Naive thymus-derived CD4-positive, alpha-beta T cell (primary cell): ENCODE data around the gene BCL11B. TPM values are rescaled to one million over a fixed set of nuclear protein-coding genes. Genes with fewer than 3 reads are reported as not detected.
A peak's percentile ranks its signal among the peaks of the same experiment; 100 is the strongest.

Source experiments
- ATAC-seq: fragments of 150-1000 bp; cut with Tn5 transposase; 2 replicates; pipeline ENCODE4 v1.10.0; 2021; ENCODE audit warnings: mild to moderate bottlenecking, moderate library complexity
- CTCF ChIA-PET: fragments of 350-600 bp; sonication (Branson Sonifier 250); formaldehyde crosslinking; loops from one replicate; lab custom pipeline; 2021; ENCODE audit warnings: antibody characterized with exemption; lab: Charles Lee
- POLR2A ChIA-PET: fragments of 350-600 bp; sonication (Branson Sonifier 250); formaldehyde crosslinking; loops from one replicate; lab custom pipeline; 2021; ENCODE audit warnings: antibody characterized with exemption, inconsistent platforms; lab: Charles Lee
- DNase-seq, 9 donors: peaks; one replicate each; pipeline versions ENCODE4 v3.0.0 to v3.0.0-alpha.2; 2020 to 2022; ENCODE audit warnings: mixed read lengths in 1 of 9
- H3K27ac ChIP-seq: one replicate; pipeline ENCODE4 v1.7.0; 2013; ENCODE audit warnings: mild to moderate bottlenecking, low read depth, low read length, moderate library complexity
- H3K27me3 ChIP-seq, 2 donors: one replicate each; pipeline ENCODE4 v1.7.0; 2013; ENCODE audit warnings: low read length in 2 of 2, mild to moderate bottlenecking in 2 of 2, moderate library complexity in 2 of 2; ENCODE audit not compliant: control insufficient read depth in 2 of 2, insufficient read depth in 2 of 2
- H3K36me3 ChIP-seq, 3 experiments: 1 replicate in 2 of 3; 2 replicates in 1 of 3; pipeline ENCODE4 v1.7.0; 2013; ENCODE audit warnings: low read length in 3 of 3, mild to moderate bottlenecking in 3 of 3, moderate library complexity in 1 of 3; ENCODE audit not compliant: insufficient read depth in 3 of 3, control insufficient read depth in 2 of 3
- H3K4me1 ChIP-seq, 2 donors: one replicate each; pipeline ENCODE4 v1.7.0; 2013; ENCODE audit warnings: low read length in 2 of 2, mild to moderate bottlenecking in 2 of 2, moderate library complexity in 1 of 2; ENCODE audit not compliant: control insufficient read depth in 2 of 2, insufficient read depth in 2 of 2
- H3K4me3 ChIP-seq: 2 replicates; pipeline ENCODE4 v1.7.0; 2013; ENCODE audit warnings: mild to moderate bottlenecking, low read length
- H3K9me3 ChIP-seq, 3 experiments: 1 replicate in 2 of 3; 2 replicates in 1 of 3; pipeline ENCODE4 v1.7.0; 2013; ENCODE audit warnings: low read length in 3 of 3; ENCODE audit not compliant: control insufficient read depth in 2 of 3
- H3K27ac Mint-ChIP-seq, 9 donors: one replicate each; pipeline ENCODE4 v1.8.0; 2020 to 2022; ENCODE audit warnings: mixed read lengths in 9 of 9, mild to moderate bottlenecking in 8 of 9, moderate library complexity in 5 of 9, inconsistent platforms in 2 of 9
- H3K27me3 Mint-ChIP-seq, 5 donors: one replicate each; pipeline ENCODE4 v1.8.0; 2021 to 2022; ENCODE audit warnings: mixed read lengths in 5 of 5, mild to moderate bottlenecking in 1 of 5
- H3K36me3 Mint-ChIP-seq, 5 donors: one replicate each; pipeline ENCODE4 v1.8.0; 2020 to 2022; ENCODE audit warnings: mixed read lengths in 5 of 5, mild to moderate bottlenecking in 3 of 5, inconsistent platforms in 1 of 5
- H3K4me1 Mint-ChIP-seq, 7 donors: one replicate each; pipeline ENCODE4 v1.8.0; 2020 to 2022; ENCODE audit warnings: mixed read lengths in 7 of 7, mild to moderate bottlenecking in 3 of 7, inconsistent platforms in 1 of 7
- H3K4me3 Mint-ChIP-seq, 10 donors: one replicate each; pipeline ENCODE4 v1.8.0; 2020 to 2022; ENCODE audit warnings: mild to moderate bottlenecking in 10 of 10, mixed read lengths in 10 of 10, moderate library complexity in 6 of 10, inconsistent platforms in 2 of 10
- H3K9me3 Mint-ChIP-seq, 11 donors: one replicate each; pipeline ENCODE4 v1.8.0; 2020 to 2022; ENCODE audit warnings: mixed read lengths in 11 of 11, mild to moderate bottlenecking in 4 of 11, inconsistent platforms in 1 of 11, moderate library complexity in 1 of 11
- intact Hi-C, 2 donors: fragments of 100-400 bp; cut with micrococcal nuclease; formaldehyde crosslinking; loops; one replicate each; pipeline ENCODE4 v1.15.1; 2023
- polyA plus RNA-seq, 2 donors: library from polyadenylated mRNA; unstranded; fragments of 300-500 nt; fragmentation: Illumina TruSeq; gene quantifications; one replicate each; pipeline ENCODE4 v1.2.3, GENCODE V29; 2021
- total RNA-seq, 6 experiments: library from RNA in 5 of 6; stranded (reverse) in 5 of 6; gene quantifications; 1 replicate in 5 of 6; 2 replicates in 1 of 6; pipeline ENCODE4 v1.2.3 and lab custom pipeline; 2021 to 2026

BCL11B gene
- total and polyA plus RNA-seq, 7 experiments from 2014 or later = 10.9 to 269 (median 145) TPM

DNA sequence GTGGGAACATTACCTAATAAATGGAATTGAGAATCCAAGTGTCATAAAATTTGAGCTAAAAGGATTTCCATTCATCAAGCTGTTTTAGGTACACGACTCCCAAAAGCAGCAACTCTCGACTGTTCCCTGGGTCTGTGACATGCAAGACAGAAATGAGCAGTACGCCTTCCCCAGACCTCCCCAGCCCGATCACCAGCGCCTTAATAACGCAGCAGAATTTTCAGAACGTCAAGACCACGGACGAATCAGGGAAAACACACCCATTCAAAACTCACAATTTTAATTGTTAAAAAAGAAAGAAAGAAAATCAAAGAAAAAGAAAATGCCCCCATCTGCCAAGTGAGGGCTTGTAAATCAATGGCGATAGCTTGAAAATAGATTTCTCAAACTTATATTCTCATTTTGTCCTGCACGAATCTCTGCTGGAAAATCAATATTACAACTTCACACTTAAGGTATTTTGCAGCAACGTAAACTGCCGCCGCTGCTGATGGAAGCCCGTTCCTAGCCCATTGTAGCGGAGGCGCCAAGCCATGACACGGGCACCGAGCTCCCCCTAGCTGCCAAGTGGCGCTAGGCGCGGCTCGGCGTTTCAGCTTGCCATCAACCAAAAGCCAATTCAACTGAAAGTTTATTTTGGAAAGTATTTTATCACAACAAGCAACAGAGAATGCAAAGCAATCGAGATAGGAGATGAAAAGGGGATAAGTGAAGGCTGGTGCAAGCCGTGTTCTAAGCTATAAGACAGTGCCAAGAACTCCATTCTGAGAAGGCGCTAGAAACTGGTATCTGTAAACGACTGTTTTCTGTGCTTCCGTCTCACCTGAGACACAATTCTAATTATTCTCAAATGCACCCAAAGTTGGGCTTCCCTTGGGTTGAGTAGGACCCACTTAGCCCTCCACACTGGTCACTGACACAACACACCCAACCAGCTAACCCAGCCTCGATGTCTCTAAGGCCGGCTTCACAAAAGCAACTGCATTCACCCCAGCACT is 5.5 kb downstream of the BCL11B start:
- no peaks in the 10 kb centered on the region for H3K9me3 ChIP-seq
- Mint-ChIP-seq H3K4me1 (peaks cover 43 to 66% (median 54%) of the 10 kb centered on the region in 7 donors), H3K4me3 (peak overlapping the region; percentile 92 to 100 (median 94)), H3K27me3 (peaks cover 0 to 10% (median 0%) of the 10 kb centered on the region in 5 donors), H3K36me3 (peaks cover 20 to 84% (median 71%) of the 10 kb centered on the region in 5 donors), H3K27ac (peak overlapping the region; percentile 99 to 100 (median 100)), H3K9me3 (peaks cover 0 to 20% (median 0%) of the 10 kb centered on the region in 11 donors)
- no peaks in the 10 kb centered on the region for H3K27me3 ChIP-seq
- ATAC-seq (peak; percentile 56), DNase-seq (peak; percentile 79 to 93 (median 89))
- ChIA-PET CTCF (interaction anchor here (0.8 to 4.2 kb wide), 20 partner anchors 11 to 1289 kb away, joined by 3 to 53 read pairs (median 6); no protein-coding TSS in a partner anchor), POLR2A (interaction anchor here (0.6 to 19.1 kb wide), 28 partner anchors 8 to 1937 kb away, joined by 3 to 1374 read pairs (median 6); no protein-coding TSS in a partner anchor)
- intact Hi-C loops = loop anchor here (1.0 to 10.0 kb wide), 13 partner anchors 23 to 1664 kb away; partner anchors contain the start of gene EVL (in 1 of the 2)
- peaks cover 0 to 37% (median 9%) of the 10 kb centered on the region in 3 experiments for H3K36me3 ChIP-seq
- peaks cover 16 to 39% of the 10 kb centered on the region in 2 donors for H3K4me1 ChIP-seq
- H3K27ac ChIP-seq = peak overlapping the region; percentile 98
- H3K4me3 ChIP-seq = peak overlapping the region; percentile 90

DNA sequence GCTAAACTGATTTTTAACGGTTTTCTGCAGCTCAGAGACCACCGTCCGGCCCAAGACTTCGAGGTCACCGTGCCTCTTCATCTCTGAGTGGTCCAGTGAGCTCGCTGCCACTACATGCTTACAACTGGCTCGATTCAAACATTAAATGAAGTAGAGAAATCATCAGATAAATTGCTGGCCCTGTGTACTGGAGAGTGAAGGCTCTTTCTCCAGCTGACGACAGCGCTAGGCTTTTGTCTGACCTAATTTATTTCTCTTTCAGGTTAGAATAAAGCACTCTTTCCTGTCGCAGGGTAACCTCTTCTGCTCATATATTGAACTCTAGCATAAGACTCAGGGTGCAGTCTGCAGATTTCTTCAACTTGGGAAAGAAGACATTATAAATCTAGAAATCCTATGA is 6.4 kb downstream of the BCL11B start:
- H3K9me3 Mint-ChIP-seq = peaks cover 0 to 20% (median 0%) of the 10 kb centered on the region in 11 donors

DNA sequence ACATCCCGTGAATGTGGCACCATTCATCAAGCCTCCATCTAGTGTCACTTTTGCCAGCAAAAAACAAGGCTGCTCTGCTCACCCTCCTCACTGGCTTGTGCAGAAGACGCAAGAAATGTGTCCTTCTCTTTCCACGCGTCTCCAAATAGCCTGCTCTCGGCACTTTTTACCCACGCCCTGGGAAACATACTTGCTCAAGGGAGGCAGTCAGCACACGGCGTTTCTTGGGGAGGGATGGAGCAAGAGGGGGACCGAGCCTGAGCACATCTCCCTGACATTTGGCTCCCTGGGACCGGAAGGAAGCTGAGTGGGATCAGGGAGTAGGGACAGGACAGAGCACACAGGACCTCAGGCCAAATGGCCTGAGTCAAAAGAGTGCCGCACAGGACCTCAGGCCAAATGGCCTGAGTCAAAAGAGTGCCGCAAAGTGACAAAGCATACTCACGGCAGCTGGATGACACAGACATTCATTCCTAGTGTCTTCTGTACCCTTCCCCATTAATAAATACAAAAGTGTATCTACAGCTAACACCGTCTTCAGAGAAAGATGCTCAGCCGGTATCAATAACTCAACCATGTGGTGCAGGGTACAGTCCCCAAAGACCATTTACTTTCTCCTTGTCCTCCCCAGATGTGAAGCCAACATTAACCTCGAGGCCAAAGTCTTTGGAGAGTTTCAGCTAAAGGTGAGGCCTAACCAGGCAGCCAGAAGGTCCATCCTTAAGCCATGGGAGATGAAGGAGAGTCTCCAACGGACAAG is 7.1 kb downstream of the BCL11B start:
- Histone ChIP-seq H3K27me3 (no peaks in the 10 kb centered on the region), H3K36me3 (peaks cover 0 to 26% (median 9%) of the 10 kb centered on the region in 3 experiments), H3K9me3 (no peaks in the 10 kb centered on the region), H3K4me3 (peak overlapping the region; percentile 90), H3K4me1 (peaks cover 32 to 55% of the 10 kb centered on the region in 2 donors), H3K27ac (peak overlapping the region; percentile 98)
- H3K27me3 Mint-ChIP-seq = peaks cover 0 to 4% (median 0%) of the 10 kb centered on the region in 5 donors
- peak in 6 of 9 donors; percentile 13 to 37 (median 34) for DNase-seq
- H3K27ac Mint-ChIP-seq = peak overlapping the region; percentile 99 to 100 (median 100)
- ATAC-seq = no peak
- H3K4me1 Mint-ChIP-seq = peaks cover 53 to 82% (median 69%) of the 10 kb centered on the region in 7 donors
- intact Hi-C loops = loop anchor here (1.0 to 10.0 kb wide), 8 partner anchors 280 to 1663 kb away; partner anchors contain the start of gene EVL (in 1 of the 2)
- CTCF ChIA-PET = interaction anchor here (0.6 to 4.2 kb wide), 13 partner anchors 18 to 1131 kb away, joined by 3 to 53 read pairs (median 7); no protein-coding TSS in a partner anchor
- peaks cover 0 to 16% (median 0%) of the 10 kb centered on the region in 11 donors for H3K9me3 Mint-ChIP-seq
- peak overlapping the region; percentile 92 to 100 (median 94) for H3K4me3 Mint-ChIP-seq
- peaks cover 17 to 93% (median 77%) of the 10 kb centered on the region in 5 donors for H3K36me3 Mint-ChIP-seq
- POLR2A ChIA-PET = interaction anchor here (0.6 to 19.1 kb wide), 15 partner anchors 26 to 1287 kb away, joined by 3 to 1374 read pairs (median 10); no protein-coding TSS in a partner anchor

More for the DNA sequence above, 6.4 kb downstream of the BCL11B start:
- CTCF ChIA-PET = interaction anchor here (0.7 to 4.2 kb wide), 16 partner anchors 10 to 1130 kb away, joined by 3 to 53 read pairs (median 6); no protein-coding TSS in a partner anchor
- H3K4me1 Mint-ChIP-seq = peaks cover 48 to 75% (median 63%) of the 10 kb centered on the region in 7 donors
- peak overlapping the region; percentile 92 to 100 (median 94) for H3K4me3 Mint-ChIP-seq
- ATAC-seq (no peak), DNase-seq (peak in 7 of 9 donors; percentile 23 to 67 (median 53))
- H3K27ac Mint-ChIP-seq = peak overlapping the region; percentile 99 to 100 (median 100)
- Histone ChIP-seq H3K4me3 (peak overlapping the region; percentile 90), H3K4me1 (peaks cover 25 to 48% of the 10 kb centered on the region in 2 donors), H3K36me3 (peaks cover 0 to 31% (median 9%) of the 10 kb centered on the region in 3 experiments), H3K27ac (peak overlapping the region; percentile 98), H3K9me3 (no peaks in the 10 kb centered on the region), H3K27me3 (no peaks in the 10 kb centered on the region)
- POLR2A ChIA-PET = interaction anchor here (0.6 to 19.1 kb wide), 18 partner anchors 9 to 1288 kb away, joined by 3 to 1374 read pairs (median 8); no protein-coding TSS in a partner anchor
- peaks cover 17 to 90% (median 74%) of the 10 kb centered on the region in 5 donors for H3K36me3 Mint-ChIP-seq
- peaks cover 0 to 7% (median 0%) of the 10 kb centered on the region in 5 donors for H3K27me3 Mint-ChIP-seq
- intact Hi-C loops = loop anchor here (2.0 to 10.0 kb wide), 7 partner anchors 281 to 1663 kb away; partner anchors contain the start of gene EVL (in 1 of the 2)

DNA sequence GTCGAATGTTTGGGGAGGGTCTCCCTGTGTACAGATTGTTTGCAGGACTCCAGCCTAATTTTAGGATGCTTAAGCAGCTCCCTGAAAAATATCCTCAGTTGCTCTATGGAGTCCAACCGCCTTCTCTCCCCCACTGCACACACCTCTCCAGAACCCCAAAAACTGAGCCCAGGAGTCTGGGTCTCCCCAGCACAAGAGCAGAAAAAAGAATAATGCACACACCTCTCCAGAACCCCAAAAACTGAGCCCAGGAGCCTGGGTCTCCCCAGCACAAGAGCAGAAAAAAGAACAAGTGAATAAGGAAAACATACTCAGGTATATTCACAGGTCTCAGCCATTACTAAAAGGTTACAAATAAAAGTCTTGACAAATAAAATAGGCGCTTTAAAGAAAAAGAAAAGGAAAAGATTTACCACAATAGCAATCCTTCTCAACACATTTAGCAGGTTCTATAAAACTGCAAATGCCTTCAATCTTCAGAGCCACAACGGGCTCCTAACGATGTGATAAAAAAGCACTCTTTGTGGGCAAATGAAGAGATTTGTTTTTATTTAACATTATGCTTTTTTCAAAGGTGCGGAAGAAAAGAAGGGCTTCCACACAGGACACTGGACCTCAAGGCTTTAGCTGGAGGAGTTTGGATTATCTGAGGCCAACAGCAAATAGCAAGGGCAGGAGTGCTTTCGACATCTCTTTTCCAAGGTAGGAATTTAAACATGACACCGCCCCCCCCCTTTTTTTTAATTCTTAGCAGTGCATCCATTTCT is 8.2 kb downstream of the BCL11B start:
- Histone ChIP-seq H3K27me3 (no peaks in the 10 kb centered on the region), H3K9me3 (no peaks in the 10 kb centered on the region), H3K4me1 (peaks cover 43 to 63% of the 10 kb centered on the region in 2 donors), H3K36me3 (peaks cover 0 to 16% (median 6%) of the 10 kb centered on the region in 3 experiments), H3K27ac (peak overlapping the region; percentile 98), H3K4me3 (peak overlapping the region; percentile 90)
- peak in 7 of 9 donors; percentile 19 to 46 (median 41) for DNase-seq
- H3K36me3 Mint-ChIP-seq = peaks cover 19 to 95% (median 81%) of the 10 kb centered on the region in 5 donors
- peak overlapping the region; percentile 99 to 100 (median 100) for H3K27ac Mint-ChIP-seq
- no peak for ATAC-seq
- H3K4me1 Mint-ChIP-seq = peaks cover 60 to 93% (median 80%) of the 10 kb centered on the region in 7 donors
- peaks cover 0 to 3% (median 0%) of the 10 kb centered on the region in 5 donors for H3K27me3 Mint-ChIP-seq
- intact Hi-C loops = loop anchor here (1.0 to 10.0 kb wide), 6 partner anchors 279 to 1285 kb away; no protein-coding TSS in a partner anchor
- peak overlapping the region; percentile 92 to 100 (median 96) for H3K4me3 Mint-ChIP-seq
- CTCF ChIA-PET = interaction anchor here (0.7 to 3.3 kb wide), 7 partner anchors 10 to 1280 kb away, joined by 3 to 10 read pairs (median 6); no protein-coding TSS in a partner anchor
- H3K9me3 Mint-ChIP-seq = peaks cover 0 to 12% (median 0%) of the 10 kb centered on the region in 11 donors
- POLR2A ChIA-PET = interaction anchor here (0.7 to 19.1 kb wide), 13 partner anchors 25 to 1286 kb away, joined by 3 to 1374 read pairs (median 34); no protein-coding TSS in a partner anchor
